Omental fat pad (tissue), 4 donors: Measurements from ENCODE around the gene MFSD12. TPM values are rescaled to one million over a fixed set of nuclear protein-coding genes. Genes with fewer than 3 reads are reported as not detected.

ENCODE experiments used
- ATAC-seq: fragments of 150-250 bp; one replicate; pipeline ENCODE4 v1.9.1; 2016; ENCODE audit warnings: mild to moderate bottlenecking, moderate library complexity; ENCODE audit not compliant: low FRiP score
- DNase-seq: peaks from one replicate; pipeline ENCODE4 v3.0.0-alpha.2; 2019; ENCODE audit warnings: low spot score
- CTCF ChIP-seq, 3 donors: fragments of 450-650 bp; IDR thresholded peaks; one replicate each; pipeline ENCODE4 v1.5.1; 2016 to 2017; ENCODE audit warnings: antibody characterized with exemption in 3 of 3, mild to moderate bottlenecking in 3 of 3, moderate library complexity in 2 of 3
- total RNA-seq, 4 donors: library from RNA; depleted of rRNA; stranded (reverse); fragments of >200 nt; gene quantifications; one replicate each; pipeline ENCODE4 v1.1.0, GENCODE V29; 2016

The MFSD12 gene
- total RNA-seq, 4 donors from 2014 or later = 27.7 to 127 (median 53.3) TPM

- TF ChIP-seq CTCF (IDR thresholded peaks at IDR 0.05) = no peak
- no peak for ATAC-seq
- DNase-seq = no peak
Observed at GRCh38 chr19:3554254-3555083, 2.9 kb downstream of the MFSD12 start.

- no peak for TF ChIP-seq CTCF (IDR thresholded peaks at IDR 0.05)
- ATAC-seq = no peak
- DNase-seq = no peak
Observed at GRCh38 chr19:3551792-3552095, 5.6 kb downstream of the MFSD12 start.

DNA sequence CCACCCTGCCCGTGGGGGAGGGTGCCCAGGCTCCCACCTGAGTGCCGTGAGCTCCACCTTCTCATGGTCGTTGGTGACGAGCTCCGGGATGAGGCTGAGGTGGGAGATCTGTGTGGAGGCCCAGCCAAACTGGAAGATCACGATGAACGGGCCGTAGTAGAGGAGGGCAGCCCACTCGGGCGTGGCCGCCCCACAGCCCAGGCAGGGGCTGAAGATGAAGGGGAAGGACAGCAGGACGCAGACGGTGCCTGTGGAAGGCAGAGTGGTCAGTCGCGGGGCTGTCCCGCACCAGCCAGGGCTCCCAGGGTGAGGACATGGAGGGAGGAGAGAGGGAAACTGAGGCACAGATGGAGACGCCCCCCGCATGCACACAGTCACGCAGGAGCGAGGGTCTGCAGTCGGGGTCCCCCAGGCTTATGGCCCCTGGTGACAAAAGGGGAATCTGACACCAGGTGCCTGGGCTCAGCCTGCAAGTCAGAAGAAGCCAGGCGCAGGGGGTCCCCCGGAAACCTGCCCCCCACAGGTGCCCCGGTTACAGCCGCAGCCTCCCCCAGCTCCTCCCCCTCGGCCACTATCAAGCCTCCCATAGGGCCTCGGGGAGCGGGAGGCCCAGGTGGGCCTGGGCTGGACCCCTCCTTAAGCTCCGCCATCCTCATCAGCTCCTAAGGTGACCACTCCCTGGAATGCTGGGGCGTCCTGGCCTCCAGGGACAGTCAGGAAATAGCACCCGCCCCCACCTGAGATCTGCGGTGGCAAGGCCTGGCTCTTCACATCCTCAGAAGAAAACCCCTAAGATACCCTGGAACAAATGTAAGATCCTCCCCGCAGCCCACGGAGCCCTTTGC is 6.2 kb downstream of the MFSD12 start:
- TF ChIP-seq CTCF (IDR thresholded peaks at IDR 0.05) = no peak
- DNase-seq (no peak), ATAC-seq (no peak)

DNA sequence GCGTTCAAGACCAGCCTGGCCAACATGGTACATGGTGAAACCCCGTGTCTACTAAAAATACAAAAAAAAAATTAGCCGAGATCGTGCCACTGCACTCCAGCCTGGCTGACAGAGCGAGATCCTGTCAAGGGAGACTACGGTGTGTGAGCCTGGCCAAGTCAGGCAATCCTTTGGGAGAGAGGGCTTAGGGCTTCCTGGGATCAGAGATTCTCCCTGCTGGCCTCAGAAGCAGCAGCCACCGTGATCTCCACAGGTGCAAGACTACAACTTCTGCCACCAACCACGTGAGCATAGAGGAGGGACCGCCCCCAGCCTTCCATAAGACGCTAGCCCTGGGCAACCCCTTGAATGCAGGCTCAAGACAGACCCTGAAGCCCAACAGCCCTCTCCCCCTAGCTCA is 7.6 kb downstream of the MFSD12 start:
- no peak for ATAC-seq
- TF ChIP-seq CTCF (IDR thresholded peaks at IDR 0.05) = no peak
- no peak for DNase-seq

GRCh38 chr19:3548606-3549005 is 8.8 kb downstream of the MFSD12 start:
- ATAC-seq (no peak), DNase-seq (no peak)
- no peak for TF ChIP-seq CTCF (IDR thresholded peaks at IDR 0.05)

DNA sequence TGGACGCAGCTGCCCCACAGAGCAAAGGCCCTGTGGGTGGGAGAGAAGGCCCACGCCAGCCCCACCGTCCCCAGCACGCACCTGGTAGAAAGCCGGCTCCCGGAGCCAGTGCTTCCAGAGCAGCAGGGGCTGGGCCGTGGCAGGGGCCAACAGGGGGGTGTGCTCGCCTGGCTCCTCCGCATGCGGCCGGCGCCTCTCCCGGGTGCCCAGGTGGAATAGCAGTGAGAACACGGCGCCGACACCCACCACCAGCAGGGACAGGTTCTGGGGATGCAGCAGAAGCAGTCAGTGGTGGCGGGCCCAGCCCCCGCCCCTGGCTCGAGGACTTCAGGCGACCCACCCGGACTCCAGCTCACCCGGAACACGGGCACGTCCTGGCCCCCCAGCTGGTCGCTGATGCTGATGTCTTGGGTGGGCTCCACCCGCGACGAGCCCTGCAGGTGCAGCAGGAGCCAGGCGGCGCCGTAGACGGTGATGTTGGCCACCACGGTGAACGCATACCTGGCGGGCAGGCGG is 9.6 kb downstream of the MFSD12 start:
- TF ChIP-seq CTCF (IDR thresholded peaks at IDR 0.05) = no peak
- DNase-seq = no peak
- ATAC-seq = no peak
